Renal pelvis (tissue), 4 donors: ENCODE results near the gene NTRK2. TPM values are rescaled to one million over a fixed set of nuclear protein-coding genes. Genes with fewer than 3 reads are reported as not detected.

ENCODE experiments used
- DNase-seq: peaks from one replicate; pipeline ENCODE4 v3.0.0-alpha.2; 2013
- polyA plus RNA-seq, 3 donors: library from polyadenylated mRNA; unstranded; fragments of 120-200 nt; gene quantifications; one replicate each; pipeline ENCODE4 v1.2.1, GENCODE V29; 2013; ENCODE audit not compliant: insufficient read length in 3 of 3

Gene NTRK2
- polyA plus RNA-seq, 3 donors, result 81.1 to 111 (median 97.1) TPM

GRCh38 chr9:84772511-84772910 lies 103.0 kb downstream of the NTRK2 start:
- DNase-seq, result no peak

- DNase-seq, result no peak
Measured at GRCh38 chr9:84773022-84773421, 103.5 kb downstream of the NTRK2 start.

GRCh38 chr9:84775056-84775643 lies 105.6 kb downstream of the NTRK2 start:
- no peak for DNase-seq

GRCh38 chr9:84778570-84778969 lies 109.0 kb downstream of the NTRK2 start:
- DNase-seq, result no peak

- no peak for DNase-seq
Measured at GRCh38 chr9:84779883-84780282, 110.4 kb downstream of the NTRK2 start.

- no peak for DNase-seq
Measured at GRCh38 chr9:84780385-84780784, 110.9 kb downstream of the NTRK2 start.

GRCh38 chr9:84781458-84781857 lies 111.9 kb downstream of the NTRK2 start:
- DNase-seq, result no peak

GRCh38 chr9:84781931-84782866 lies 112.7 kb downstream of the NTRK2 start:
- DNase-seq, result no peak

GRCh38 chr9:84785792-84786547 lies 116.4 kb downstream of the NTRK2 start:
- no peak for DNase-seq

- DNase-seq, result no peak
Measured at GRCh38 chr9:84788803-84789462, 119.4 kb downstream of the NTRK2 start.

- no peak for DNase-seq
Measured at GRCh38 chr9:84789463-84789830, 119.9 kb downstream of the NTRK2 start.

- DNase-seq, result no peak
Measured at GRCh38 chr9:84791643-84792042, 122.1 kb downstream of the NTRK2 start.

- no peak for DNase-seq
Measured at GRCh38 chr9:84793251-84793650, 123.7 kb downstream of the NTRK2 start.

GRCh38 chr9:84794981-84795637 lies 125.6 kb downstream of the NTRK2 start:
- no peak for DNase-seq

- no peak for DNase-seq
Measured at GRCh38 chr9:84796404-84796803, 126.9 kb downstream of the NTRK2 start.

- DNase-seq, result no peak
Measured at GRCh38 chr9:84799251-84799650, 129.7 kb downstream of the NTRK2 start.

GRCh38 chr9:84804951-84805694 lies 135.6 kb downstream of the NTRK2 start:
- no peak for DNase-seq

GRCh38 chr9:84807431-84807830 lies 137.9 kb downstream of the NTRK2 start:
- DNase-seq, result no peak

GRCh38 chr9:84807870-84808390 lies 138.4 kb downstream of the NTRK2 start:
- DNase-seq, result no peak

- DNase-seq, result no peak
Measured at GRCh38 chr9:84808416-84808815, 138.9 kb downstream of the NTRK2 start.
